Inflammatory macrophage (primary cell): ENCODE results near the gene DQX1.

Source experiments
- DNase-seq, 2 donors: peaks; one replicate each; pipeline ENCODE4 v3.0.0-alpha.2; 2020 to 2022

DQX1 gene

DNA sequence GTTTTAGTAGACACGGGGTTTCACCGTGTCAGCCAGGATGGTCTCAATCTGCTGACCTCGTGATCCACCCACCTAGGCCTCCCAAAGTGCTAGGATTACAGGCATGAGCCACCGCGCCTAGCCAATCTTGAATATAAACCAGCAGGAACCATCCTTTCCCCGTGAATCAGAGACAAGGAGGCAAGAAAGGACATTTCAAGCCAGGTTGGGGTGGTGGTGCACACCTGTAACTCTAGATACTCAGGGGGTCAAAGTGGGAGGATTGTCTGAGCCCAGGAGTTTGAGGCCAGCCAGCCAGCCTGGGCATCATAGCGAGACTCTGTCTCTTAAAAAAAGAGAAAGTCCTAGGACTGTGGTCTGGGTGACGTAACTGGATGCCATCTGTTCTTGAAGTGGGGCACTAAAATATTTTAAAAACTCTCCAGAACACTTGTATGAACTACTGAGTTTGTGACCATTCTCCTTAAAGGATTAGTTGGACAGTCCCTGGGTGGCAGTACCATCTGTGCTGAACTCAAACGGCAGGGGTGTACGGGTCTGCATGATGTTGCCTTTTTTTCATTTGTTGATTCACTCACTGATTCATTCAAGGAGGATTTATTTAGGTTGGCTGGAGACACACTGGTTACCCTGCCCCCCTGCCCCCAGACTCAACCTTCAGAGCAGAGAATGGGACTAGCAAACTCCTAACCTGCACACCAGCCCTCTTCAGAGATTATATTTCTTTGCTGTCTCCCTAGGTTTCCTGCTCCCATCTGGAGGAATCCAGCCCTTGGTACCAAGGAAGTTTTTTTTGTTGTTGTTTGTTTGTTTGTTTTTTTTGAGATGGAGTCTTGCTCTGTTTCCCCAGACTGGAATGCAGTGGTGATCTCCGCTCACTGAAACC lies 14.7 kb downstream of the DQX1 start:
- no peak for DNase-seq

DNA sequence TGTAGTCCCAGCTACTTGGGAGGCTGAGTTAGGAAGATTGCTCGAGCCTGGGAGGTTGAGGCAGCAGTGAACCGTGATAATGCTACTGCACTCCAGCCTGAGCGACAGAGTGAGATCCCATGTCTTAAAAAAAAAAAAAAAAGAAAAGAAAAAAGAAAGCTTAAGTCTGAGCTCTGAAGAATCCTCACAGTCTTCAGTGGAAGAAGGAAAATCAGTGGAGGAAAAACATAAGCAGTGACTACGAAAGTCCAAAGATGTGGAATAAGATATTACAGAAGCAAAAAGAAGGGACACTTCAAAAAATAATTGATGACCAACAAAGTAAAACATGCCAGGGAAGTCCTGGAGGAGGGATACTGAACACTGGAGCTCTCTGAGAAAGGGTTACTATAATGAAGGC lies 15.8 kb downstream of the DQX1 start:
- no peak for DNase-seq

DNA sequence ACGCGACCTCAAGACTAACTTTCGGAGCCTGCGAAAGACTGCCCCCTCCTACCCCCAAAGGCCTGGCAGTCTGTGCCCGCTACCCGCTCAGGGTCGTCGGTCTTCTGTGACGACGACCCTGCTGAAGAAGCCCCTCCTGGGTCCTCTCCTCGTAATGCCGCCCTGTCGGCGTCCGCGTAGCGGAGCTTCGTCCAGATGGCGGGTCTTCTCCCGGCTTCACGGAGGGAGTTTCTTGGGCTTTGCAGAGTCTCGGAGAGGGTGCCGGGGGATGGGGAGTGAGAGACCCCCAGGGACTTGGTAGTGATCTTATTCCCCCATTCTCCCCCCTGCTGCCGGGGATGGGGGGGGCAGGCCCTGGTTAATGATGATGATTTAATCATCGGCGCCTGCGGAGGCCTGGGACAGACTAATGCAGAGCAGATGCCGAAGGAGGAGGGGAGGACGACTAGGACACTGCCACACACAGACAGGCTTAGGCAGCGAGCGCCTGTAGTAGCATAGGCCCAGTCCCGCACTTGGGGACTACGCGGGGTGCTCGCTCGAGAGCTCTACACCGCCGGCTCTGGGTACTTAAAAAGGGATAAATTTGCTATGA lies 18.0 kb downstream of the DQX1 start:
- no peak for DNase-seq

DNA sequence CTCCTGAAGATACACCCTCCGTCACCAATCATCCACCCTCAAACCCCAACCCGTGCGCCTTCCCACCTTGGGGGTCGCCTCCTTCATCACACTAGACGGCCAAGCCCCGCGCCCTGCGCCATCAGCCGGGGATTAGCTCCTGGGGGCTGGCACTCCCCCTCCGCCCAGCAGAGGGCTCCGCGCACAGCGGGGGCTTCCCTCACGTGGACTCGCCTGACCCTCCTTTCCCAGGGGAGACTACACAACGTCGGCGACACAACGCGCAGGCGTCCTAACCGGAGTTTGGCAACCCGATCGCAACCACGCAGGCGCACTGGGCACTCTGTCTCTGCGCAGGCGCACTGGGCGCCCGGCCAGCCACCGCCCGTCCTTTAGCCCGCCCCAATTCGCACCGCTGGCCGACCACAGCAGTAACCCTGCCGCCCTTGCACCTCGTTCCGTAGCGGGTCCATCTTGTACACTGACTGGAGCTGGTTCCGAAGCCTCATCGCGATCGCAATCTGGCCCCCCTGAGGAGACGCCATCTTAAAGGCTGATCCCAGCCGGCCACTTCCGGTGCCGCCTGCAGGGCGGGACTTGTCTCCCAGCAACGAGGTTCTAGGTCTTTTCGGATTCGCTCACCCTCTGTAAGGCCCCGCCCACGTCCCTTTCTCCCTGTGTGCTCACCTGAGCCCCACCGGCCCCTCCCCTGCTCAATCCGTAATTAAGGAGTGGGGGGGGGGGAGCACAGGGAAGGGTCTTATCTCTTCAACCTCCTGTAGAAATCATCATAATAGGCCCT lies 18.7 kb downstream of the DQX1 start, which contains the start of gene PCGF1:
TSS of gene PCGF1 (minus strand) at position 551 of the 781 bp plus-strand sequence. CDS start at position 524, 27 bp downstream.
- DNase-seq, result peak; percentile 99

DNA sequence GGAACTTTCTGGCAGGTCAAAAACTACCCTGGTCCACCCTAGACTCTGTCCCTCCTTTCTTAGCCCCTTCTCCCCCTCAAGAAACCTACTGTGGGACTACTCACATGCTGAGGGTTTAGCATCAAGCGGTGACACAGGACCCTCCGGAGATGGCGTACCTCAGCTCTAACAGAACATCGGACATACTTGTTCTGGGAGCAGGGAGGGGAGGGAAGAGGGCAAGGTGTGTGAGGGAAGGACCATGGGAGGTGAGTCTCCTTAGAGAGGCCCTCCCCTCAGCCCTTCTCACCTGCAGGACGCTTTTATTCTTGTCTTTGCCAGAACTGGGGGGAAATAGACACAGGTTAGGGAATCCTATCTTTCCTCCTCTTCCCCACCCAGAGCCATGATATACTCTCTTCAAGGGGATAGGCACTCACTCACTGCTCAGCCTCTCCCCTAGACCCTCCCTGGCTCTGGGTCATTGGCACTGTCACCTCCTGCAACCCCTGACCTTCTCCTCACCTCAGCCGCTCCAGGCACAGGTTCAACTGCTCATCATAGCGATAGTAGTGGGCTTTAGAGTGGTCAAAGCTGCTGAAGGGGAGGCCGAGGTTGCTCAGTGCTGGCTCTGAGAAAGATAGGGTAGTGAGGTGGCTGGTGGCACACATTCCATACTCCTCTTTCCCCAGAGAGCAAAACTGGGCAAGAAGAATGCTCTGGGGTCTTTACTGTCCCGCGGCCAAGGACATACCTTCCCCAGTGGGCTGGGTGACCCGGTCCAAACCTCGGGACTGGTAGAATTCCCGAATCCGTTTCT lies 20.4 kb downstream of the DQX1 start:
- no peak for DNase-seq

DNA sequence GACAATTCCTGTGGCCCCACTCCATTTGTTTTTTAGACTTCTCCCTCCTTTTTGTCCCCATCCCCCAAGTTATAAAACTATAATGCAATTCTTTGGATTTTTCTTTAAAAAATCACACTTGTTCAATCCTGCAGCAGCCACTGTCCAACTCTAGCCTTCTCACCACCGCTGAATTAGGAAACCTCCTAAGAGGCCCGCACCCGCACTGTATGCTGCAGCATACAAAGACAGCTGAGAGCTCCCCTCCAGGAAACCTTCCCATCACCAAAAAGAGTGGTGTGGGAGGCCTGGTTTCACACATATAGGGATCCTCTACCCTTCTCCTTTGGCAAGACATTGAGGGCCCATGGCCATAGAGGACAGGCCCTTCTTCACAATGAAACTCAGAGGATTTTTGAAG lies 21.4 kb downstream of the DQX1 start:
- no peak for DNase-seq

DNA sequence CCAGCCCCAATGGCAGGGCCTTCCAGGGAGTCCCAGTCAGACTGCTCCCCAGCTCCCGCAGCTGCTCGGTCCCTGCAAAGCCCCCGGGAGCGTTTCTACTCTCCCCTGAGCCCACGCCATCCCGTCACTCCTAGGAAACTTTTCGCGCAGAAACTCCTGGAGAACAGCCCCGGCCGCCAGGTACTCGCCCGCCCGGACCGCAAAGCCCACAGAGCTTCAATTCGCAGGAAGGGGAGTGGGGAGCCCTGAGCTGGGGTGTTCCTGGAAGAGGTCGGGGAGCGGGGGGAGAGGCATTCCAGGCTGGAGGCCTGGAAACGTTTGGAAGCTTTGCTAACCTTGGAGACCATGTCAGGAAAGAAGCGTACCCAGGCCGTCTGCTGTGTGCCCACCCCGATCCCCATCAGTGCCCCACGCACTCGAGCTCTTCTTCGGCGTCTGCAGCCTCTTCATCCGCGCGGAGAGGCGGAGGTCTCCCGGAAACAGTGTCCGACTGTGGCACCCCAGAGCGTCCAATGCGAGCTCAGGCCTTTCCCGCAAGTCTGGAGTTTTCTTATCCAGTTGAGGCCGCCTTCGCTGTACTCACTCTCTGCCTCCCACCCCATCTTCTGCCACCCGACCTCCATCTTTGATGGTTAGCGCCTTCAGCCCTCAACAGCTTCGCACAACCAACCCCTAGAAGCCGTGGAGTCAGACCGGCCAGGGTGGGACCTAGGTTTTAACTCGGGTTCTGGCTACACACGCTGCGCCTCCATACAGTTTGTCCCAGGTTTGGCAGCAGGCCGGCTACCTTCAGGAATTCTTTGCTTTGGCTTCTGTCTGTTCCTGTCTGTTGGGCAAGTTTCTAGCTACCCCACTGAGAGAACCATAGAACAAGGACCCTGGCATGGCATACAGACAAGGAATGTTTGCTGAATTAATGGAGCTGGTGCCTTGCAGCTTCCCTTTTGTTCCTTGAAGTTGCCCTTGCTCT lies 22.2 kb downstream of the DQX1 start:
- DNase-seq, result no peak

DNA sequence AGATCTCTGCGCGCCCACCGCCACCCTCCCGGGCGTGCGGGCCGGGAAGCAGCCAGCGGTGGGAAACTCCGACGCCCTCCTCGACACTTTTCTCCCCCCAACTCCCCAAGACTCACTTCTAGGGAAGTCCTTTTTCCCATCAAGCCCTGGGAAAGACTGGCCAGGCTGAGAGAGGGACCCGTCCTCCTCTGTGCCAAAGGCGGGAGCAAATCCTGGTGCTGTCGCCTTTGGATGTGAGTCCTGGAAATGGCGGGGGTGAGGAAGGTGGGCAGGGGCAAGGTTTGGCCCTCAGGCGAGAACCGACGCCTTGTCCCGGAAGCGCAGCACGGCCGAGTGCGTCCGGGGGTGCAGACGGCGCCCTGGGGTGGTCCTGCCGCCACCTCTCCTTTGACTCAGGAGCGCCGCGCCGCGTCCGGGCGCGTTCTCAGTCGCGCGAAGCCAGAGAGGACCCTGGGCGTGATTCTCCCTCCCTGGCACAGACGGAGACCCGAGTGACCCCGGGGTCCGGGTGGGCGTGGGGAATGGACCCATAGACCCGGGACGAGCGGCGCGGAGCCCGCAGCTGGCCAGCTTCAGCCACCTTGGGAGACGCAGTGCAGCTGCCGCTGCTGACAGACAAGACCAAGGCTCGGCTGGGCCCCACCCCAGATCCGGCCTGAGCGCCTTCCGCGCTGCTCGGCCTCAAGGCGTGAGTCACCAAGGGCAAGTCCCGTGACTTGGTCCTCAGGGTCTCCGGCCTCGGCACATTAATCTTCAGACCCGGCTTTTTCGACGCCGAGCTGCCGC lies 23.1 kb downstream of the DQX1 start:
- DNase-seq, result peak; percentile 70 to 82

DNA sequence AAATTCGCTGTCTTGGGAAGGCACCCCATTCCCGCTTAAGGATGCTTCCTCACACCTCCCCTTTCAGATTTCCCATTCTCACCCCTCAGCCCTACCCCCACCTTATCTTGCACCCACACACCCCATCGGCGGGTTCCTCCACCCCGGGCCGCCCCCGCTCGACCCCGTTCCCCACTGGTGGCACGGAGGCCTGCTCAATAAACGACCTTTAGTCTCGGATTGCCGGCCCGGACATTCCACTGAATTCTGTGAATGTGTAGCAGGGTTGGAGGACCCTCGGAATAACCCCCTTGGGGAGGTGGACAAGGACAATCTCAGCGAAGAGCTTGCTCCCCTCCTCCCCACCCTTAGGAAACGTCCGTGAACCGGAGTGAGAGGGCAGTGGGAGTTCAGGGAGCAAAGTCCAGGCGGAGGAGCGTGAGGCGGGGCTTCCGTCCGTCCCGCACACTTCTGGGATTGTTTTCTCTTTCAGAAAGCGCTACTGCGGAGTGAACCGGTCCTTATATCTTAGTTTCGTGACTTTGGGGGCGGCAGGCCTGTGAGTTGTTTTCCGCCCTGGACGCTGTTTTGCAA lies 23.8 kb downstream of the DQX1 start:
- peak in 1 of 2 donors; percentile 35 for DNase-seq

DNA sequence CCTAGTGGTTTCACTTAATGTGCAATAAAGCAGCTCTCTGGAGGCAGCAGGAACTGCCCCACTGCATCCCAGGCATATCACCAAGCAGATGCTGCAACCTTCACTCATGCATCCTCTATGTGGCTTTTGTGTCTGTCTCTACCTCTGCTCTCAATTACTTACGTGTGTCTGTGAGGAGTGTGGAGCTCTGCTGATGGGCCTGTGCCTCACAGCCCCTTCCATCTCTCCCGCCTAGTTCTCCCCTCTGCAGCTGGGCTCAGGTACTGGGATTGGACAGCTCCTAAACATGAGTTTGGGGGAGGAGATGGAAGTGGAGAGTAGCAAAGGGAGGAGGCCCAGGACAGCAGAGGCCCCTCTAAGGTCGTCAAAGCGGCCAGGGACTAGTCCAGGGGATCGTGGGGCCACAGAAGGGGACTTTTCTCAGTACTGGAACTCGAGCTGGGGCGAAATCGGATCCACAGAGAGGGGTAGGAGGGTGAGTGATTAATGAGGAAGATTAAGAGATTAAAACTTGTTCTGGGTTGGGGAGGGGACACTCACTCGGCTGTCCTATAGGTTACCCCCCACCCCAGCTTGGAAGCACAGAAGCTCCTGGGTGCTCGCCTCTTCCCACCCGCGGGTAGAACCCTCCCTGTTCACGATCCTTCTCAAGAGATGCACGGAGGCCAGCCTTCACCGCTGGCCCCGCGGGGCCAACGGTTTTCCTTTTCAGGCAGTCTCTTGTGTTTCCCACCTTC lies 24.5 kb downstream of the DQX1 start:
- DNase-seq, result no peak

DNA sequence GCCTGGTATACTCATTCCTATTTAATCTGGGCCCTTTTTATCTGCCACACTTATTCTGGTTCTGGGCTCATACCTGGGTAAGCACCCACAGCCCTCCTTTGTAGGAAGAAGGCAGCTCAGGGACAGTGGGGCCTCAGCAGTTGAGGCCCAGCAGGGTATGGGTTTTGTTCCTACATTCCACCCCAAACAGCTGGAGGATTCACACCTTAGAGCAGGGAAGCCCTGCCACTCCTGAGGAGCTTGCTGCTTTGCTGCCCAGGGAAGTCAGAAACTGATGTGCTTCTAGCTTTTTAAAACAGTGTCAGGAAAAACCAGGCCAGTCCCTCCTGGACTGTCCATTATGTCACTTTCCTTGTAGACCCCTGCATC lies 25.5 kb downstream of the DQX1 start:
- no peak for DNase-seq

DNA sequence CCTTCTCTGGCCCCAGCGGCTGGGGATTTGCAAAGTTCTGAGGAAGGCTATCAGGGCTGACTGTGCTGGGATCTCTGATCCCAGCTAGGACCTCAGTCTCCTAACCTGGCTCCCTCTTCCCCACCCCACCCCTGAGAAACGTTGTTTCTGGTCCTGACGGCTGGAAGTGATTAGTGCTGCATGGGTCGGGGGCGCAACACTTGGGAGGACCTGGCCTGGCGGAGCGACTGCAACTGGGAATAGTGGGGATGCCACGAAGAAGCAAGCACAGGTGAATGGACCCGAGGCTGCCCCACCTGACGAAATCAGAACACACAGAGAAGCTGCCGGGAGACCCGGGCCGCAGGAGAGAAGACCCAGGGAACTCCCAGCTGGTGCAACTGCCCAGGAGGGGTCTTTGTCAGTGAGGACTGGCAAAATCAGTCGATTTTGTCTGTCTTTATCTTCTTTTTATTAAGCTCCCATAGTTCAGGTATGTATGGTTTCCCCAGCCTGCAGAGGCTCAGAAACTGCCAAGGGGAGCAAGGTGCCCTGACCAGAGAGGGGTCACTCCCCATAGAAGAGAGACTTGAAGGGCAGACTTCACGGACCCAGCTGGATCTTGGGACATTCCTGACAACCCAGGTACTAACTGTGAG lies 26.0 kb downstream of the DQX1 start:
- no peak for DNase-seq

DNA sequence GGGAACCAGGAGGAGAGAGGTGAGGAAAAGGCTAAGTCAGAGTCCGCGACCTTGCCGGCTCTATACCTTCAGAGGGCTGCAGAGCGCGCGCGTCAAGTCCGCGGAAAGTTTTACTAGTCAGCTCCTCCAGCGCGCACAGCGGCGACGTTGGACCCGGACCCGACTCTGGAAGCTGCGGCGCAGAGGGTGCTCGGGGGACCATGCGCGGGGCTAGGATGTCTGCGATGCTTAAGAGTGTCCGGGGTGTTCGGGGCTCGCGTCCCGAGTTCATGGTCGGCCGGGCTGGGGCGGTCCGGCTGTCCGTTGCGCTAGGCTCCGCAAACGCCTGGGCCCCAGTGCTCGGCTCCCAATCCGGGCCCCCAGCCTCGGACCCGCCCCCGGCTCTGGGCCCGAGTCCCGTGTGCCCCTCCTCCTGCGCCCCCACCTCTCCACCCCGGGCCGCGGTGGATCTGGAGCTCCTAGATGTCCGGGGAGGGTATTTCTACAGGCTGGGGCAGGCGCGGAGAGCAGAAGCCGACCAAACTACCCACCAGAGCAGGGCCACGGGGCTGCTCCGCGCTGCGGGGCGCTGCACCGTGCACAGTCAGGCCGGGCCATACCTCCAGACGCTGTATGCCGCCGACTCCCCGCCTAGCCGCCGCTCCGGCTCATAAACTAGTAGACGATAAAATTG lies 26.6 kb downstream of the DQX1 start, which contains the start of gene LBX2:
TSS of gene LBX2 (minus strand) at position 337 of the 673 bp plus-strand sequence. CDS start at position 271, 66 bp downstream.
- DNase-seq, result no peak

DNA sequence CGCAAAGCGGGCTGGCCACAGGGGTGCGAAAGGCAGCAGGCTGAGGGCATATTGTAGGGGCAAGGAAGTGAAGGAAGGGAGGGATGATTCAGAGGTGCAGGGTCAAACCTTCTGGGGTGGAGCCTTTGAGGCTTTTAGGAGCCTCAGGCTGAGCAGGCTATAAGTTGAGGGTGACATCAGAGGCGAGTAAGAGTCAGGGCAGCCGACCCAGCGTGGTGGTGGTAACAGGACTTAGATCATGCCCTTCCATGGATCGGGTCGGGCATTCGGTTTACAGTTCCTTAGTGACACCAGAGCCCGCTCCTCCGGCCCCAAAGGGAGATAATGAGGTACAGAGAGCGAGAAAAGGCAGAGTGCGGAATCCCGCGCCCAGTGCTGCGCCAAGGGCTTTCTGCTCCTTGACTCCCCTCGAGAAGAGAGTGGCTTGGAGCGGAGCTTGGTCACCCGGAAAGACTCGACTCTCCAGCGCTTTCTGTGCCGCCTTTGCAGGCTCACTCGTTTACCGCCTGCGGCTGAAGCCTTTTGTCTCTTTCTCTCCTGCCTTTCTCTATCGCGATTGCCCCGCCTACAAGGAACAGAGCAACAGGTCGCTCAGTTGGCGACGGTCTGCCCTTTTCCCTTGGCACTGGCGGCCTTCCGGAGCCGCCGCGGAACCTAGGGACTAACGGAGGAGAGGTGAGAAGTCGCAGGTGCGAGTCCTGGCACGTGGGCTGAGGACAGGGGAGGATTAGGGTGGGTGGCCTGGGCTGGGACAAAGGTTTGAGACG lies 27.3 kb downstream of the DQX1 start:
- DNase-seq, result peak; percentile 15 to 57

DNA sequence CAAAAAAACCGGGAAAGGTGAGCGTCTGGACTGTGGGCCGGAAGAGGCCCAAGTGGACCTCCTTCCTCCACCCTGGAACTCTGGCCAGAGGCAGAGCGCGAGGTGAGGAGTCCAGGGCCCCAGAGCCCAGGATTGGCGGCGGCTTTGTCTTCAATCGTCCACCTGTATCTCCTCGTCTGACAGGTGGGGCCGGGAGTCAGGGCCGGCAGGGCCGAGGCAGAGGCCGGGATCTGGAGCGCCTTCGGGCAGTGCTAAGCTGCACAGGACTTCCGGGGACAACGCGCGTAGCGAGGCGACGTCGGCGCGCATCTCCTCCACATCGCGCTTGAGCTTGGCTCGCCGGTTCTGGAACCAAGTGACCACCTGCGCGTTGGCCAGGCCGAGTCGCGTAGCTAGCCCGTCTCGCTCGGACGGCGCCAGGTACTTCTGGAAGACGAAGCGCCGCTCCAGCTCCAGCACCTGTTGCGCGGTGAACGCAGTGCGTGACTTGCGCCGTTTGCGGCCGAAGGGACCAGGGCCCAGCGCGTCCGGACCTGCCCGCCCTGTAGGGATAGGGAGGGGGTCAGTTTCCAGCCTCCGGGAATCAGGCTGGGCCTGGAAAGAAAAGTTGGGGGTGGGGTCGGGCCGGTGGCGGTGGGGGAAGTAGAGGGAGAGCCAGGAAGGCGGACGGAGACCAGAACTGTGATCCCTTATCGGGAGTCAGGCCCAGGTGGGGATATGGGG lies 28.1 kb downstream of the DQX1 start:
- DNase-seq, result peak; percentile 15 to 31

DNA sequence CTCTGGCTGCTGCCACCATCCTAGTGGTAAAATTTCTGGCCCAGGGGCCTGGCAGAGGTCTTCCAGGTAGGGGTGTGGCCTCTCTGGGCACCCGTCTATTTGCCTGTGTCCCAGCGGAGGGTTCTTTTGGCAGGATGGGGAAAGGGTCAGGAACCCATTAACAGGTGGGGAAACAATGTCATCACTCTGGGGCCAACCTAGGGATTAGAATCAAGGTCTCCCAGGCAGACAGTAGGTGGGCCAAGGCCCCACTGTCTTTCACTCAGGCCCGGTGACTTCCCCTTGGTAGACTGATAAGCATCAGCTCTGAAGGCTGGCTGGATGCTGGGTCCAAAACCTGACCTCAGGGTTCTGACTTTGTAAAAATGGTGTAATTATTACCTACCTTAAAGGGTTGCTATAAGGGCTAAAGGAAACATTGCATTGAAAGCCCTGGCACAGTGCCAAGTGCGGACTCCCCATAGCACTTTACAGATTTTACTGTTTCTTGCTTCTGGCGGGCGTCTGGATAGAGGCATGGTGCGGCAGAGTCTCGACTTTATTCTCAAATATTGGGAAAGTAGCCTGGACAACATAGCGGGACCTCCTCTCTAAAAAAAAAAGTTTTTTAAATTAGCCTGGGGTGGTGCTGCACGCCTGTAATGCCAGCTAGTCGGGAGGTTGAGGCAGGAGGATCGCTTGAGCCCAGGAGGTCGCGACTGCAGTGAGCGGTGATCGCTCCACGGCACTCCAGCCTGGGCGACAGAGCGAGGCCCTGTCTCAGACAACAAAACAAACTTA lies 28.8 kb downstream of the DQX1 start:
- no peak for DNase-seq
